SK-N-SH (cell line): ENCODE data around the gene CTNNB1.

ENCODE experiments used
- CTCF ChIP-seq: fragments of 200-600 bp; sonication (generic); IDR thresholded peaks from 2 replicates; pipeline ENCODE4 v1.6.1; 2017; ENCODE audit warnings: antibody characterized with exemption, mild to moderate bottlenecking, moderate library complexity
- MXI1 ChIP-seq: IDR thresholded peaks from 2 replicates; pipeline ENCODE4 v1.6.1; 2012; ENCODE audit warnings: mild to moderate bottlenecking, low read depth, low read length, improper control_type of control experiment

DNA sequence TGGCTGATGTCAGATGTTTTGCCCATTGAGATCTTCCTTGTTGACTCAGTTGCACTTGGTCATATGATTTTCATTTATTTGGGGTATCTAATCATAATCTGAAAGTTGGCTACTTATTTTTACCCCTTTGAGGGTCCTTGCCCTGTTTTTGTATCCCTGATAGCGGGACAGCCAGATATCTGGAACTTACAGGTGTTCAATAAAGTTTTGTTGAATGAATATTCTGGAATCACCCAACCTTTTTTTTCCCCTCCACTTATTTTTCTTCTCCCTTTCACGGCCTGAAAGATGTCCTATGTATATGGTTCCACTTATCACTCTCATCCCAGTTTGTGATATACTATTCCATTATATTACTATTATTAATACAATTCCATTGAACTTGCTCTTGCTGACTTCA is 12.8 kb downstream of the CTNNB1 start:
- TF ChIP-seq CTCF (no peak), MXI1 (no peak)
